IPS DF 19.7 (cell line): Measurements from ENCODE around the gene ADGRV1.
"Not testable (repeated sequence)": the region's sequence is repeated elsewhere in the genome, so short reads cannot be mapped to it uniquely, and the experiment has no call there.

ENCODE experiments used
- DNase-seq: peaks from one replicate; pipeline ENCODE4 v3.0.0-alpha.2; 2013; ENCODE audit warnings: low read depth, low spot score

The ADGRV1 gene

GRCh38 chr5:90985341-90985740, 426.7 kb downstream of the ADGRV1 start:
- DNase-seq: no peak

- DNase-seq: no peak
Observed at GRCh38 chr5:90987726-90988125, 429.1 kb downstream of the ADGRV1 start.

GRCh38 chr5:90991201-90991600, 432.6 kb downstream of the ADGRV1 start:
- no peak for DNase-seq

GRCh38 chr5:90994796-90995195, 436.2 kb downstream of the ADGRV1 start:
- no peak for DNase-seq

GRCh38 chr5:90996089-90996488, 437.5 kb downstream of the ADGRV1 start:
- no peak for DNase-seq

- no peak for DNase-seq
Observed at GRCh38 chr5:90997082-90997481, 438.5 kb downstream of the ADGRV1 start.

- no peak for DNase-seq
Observed at GRCh38 chr5:91000743-91001142, 442.1 kb downstream of the ADGRV1 start.

GRCh38 chr5:91006713-91007112, 448.1 kb downstream of the ADGRV1 start:
- no peak for DNase-seq

GRCh38 chr5:91007251-91007650, 448.7 kb downstream of the ADGRV1 start:
- DNase-seq: no peak

GRCh38 chr5:91007780-91008402, 449.3 kb downstream of the ADGRV1 start:
- DNase-seq: no peak

GRCh38 chr5:91010090-91010489, 451.5 kb downstream of the ADGRV1 start:
- DNase-seq: no peak

- DNase-seq: no peak
Observed at GRCh38 chr5:91011029-91011428, 452.4 kb downstream of the ADGRV1 start.

GRCh38 chr5:91012867-91013266, 454.3 kb downstream of the ADGRV1 start:
- not testable (repeated sequence) for DNase-seq

- DNase-seq: no peak
Observed at GRCh38 chr5:91016322-91016721, 457.7 kb downstream of the ADGRV1 start.

- DNase-seq: no peak
Observed at GRCh38 chr5:91016954-91017700, 458.5 kb downstream of the ADGRV1 start.

GRCh38 chr5:91018200-91018599, 459.6 kb downstream of the ADGRV1 start:
- DNase-seq: no peak

- DNase-seq: no peak
Observed at GRCh38 chr5:91018712-91019371, 460.2 kb downstream of the ADGRV1 start.

GRCh38 chr5:91020065-91020800, 461.6 kb downstream of the ADGRV1 start:
- DNase-seq: no peak

GRCh38 chr5:91022518-91022917, 463.9 kb downstream of the ADGRV1 start:
- no peak for DNase-seq

GRCh38 chr5:91024206-91024605, 465.6 kb downstream of the ADGRV1 start:
- DNase-seq: no peak

GRCh38 chr5:91024727-91025126, 466.1 kb downstream of the ADGRV1 start:
- DNase-seq: no peak

- no peak for DNase-seq
Observed at GRCh38 chr5:91025449-91025848, 466.9 kb downstream of the ADGRV1 start.
